ENCODE results near the gene DCAF15.
A peak's percentile ranks its signal among the peaks of the same experiment; 100 is the strongest.

Gene DCAF15

DNA sequence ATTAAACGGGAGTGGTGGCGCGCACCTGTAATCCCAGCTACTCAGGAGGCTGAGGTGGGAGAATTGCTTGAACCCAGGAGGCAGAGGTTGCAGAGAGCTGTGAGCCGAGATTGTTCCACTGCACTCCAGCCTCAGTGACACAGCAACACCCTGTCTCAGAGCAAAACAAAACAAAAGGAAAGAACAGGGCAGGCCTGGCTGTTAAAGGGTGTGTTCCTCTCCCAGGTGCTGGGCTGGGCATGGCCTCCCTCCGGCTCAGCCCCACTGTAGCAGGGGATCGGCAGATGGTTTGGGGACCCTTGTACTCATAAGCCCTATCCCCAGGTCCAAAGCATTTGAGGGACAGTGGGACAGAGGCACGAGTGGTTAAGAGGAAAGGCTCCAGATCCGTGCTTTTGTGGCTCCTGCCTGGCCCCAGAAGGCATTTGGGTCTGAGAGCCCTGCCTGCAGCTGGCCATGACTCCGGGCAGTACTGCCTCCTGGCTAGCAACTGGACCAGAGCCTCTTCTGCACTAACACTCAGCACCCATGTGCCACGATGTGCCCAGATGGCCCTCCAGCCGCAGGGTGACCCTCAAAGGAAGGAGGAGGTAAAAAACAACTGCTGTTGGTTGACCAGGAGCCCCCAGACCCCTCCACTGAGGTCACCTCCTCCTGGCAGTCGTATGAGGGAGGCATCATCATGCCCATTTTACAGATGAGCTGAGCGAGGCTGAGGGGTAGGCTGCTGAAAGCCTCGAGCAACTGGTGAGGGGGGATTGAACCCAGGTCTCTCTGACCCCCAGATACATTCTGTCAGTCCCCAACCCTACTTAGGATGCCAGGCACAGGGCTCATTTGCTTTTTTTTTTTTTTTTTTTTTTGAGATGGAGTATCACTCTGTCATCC, 43.8 kb downstream of the DCAF15 start:
- DNase-seq: no peak

DNA sequence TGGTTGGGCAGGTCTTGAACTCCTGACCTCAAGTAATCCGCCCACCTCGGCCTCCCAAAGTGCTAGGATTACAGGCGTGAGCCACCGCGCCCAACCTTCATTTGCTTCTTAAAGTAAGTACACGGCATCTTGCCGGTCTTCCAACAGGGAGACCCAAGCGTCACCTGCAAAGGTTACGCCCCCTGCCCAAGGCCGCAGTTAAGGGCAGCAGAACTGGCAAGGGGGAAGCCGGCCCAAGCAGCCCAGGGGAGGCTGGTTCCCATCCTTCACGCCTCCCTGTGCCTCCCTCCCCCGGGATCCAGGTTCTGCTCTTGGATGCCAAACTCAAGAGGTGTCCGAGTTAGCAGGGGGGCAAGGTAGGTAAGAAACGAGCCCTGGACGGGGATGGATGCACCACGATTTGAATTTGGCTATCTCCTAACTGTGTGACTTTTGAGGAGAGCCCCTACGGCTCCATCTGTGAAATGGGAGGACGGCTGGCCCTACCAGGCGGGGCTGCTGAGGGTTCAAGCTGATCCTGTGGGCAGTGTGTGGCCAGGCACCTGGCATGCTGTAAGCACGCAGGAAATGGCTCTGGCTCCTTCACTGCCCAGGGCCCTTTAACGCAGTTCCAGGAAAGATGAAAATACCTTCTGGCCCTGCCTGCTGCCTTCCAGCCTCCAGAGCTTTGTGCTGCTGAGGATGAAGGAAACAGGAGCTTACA, 44.8 kb downstream of the DCAF15 start:
- DNase-seq: no peak

DNA sequence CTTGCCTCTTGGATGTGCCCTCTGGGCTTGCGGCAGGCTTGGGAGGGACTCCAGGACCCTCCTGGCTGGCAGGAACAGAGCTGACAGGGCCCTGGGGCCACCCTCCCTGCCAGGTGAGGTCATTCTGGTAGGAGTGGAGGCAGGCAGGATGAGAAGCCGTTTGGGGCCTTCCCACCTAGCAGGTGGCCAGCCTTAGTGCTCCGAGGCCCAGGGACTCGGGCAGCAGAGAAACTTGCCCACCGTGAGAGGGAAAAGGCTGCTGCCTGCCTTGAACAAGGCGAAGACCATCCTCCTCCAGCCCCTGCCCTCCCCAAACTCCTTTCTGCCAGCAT, 45.3 kb downstream of the DCAF15 start:
- DNase-seq: no peak

DNA sequence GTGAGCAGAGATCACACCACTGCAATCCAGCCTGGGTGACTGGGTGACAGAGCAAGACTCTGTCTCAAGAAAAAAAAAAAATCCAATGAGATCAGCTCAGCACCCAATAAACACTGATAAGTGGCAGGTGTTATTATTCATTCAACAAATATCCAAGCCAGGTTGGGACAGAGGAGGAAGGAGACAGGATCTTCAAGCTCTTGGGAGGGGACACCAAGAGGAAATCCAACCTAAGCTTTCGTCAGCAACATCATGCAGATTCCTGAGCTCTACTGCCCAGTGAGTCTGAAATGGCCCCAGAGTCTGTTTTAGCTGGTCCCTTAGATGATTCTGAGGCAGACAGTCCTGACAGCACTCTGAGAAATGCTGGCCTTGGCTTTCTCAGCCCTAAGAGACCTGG, 46.1 kb downstream of the DCAF15 start:
- no peak for DNase-seq

DNA sequence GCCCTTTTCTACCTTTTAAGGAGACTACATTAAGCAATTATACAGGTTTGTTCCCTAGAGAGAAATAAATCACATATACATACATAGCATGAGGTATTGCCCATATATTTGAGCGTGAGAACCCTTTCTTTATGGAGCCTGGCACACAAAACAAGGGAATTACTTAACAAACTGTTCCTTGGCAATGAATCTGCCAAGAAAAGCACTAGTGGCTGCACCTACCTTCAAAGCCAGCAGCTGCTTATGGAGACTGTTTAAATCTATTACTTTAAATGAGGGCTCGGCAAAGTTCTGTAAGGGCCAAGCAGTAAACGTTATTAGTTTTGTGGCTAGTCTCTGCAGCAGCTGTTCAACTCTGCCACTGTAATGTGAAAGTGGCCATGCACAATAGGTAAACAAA, 46.8 kb downstream of the DCAF15 start:
- DNase-seq: no peak

DNA sequence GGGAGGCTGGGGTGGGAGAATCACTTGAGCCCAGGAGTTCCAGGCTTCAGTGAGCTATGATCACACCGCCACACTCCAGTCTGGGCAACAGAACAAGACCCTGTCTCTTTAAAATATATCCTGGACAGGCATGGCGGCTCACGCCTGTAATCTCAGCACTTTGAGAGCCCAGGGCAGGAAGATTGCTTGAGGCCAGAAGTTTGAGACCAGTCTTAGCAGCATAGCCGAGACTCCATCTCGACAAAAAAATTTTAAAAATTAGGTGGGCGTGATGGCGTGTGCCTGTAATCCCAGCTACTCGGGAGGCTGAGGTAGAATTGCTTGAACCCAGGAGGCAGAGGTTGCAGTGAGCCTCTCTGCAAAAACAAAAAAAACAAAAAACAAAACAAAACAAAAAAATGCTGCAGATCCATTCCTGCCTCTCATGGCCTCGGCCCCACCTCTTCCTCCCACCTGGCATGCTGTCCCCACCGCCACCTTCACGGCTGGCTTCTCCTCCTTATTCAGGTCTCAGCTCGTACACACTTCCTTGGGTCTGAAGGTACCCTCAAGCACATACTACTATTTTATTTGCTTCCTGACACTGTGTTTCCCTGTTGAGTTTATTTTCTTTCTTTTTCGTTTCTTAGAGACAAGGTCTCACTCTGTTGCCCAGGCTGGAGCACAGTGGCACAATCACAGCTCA, 48.5 kb downstream of the DCAF15 start:
- DNase-seq: no peak

DNA sequence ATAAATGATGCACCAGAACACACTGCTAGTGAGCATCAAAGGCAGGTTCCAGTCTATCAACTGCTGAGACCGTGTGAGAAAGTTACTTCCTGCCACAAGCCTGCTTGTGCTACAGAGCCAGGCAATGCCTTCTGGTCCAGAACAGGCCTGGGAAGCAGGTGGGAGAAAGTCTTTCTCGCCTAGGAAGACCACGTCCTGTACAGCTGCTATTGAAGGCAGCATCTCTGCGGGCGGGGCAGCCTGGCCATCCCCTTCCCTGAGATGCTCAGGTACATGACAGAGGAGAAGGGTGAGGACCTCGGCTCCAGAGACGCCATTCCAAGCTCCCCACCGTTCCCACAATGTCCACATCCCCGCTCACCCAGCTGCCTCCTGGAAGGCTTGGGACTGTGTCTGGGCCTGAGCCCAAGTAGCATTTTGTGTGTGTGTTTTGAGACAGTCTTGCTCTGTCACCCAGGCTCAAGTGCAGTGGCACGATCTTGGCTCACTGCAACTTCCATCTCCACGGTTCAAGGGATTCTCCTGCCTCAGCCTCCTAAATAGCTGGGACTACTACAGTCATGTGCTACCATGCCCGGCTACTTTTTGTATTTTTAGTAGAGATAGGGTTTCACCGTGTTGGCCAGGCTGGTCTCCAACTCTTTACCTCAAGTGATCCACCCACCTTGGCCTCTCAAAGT, 50.4 kb downstream of the DCAF15 start:
- no peak for DNase-seq

DNA sequence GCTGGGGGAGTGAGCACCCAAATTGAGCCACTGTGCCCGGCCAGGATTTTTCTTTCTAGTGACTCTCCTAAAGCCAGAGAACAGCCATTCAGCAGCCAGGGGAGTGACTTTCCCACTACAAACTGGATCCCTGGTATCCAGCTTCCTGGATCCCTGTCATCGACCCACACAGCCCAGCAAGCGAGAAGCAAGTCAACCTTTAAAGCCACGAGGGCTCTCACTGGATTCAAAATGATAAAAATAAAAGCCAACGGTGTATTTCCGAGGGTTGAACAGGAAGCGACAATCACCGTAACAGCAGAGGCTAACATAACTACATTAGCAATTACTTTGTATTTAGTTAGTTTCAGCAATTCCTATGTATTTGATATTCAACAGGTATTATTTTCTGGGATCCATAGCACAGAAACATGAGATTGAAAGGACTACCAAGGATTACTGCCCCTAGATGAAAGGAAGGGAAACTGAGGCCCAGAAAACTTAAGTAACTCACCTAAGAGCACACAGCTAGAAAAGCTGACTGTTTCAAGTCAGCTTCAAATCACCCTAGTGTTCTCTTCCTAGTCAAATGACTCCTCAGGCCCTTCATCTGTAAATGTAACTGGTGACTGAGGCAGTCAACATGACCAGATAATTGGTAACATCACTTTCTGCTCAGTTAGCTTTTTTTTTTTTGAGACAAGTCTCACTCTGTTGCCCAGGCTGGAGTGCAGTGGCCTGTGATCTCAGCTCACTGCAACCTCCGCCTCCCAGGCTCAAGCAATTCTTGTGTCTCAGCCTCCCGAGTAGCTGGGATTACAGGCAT, 51.1 kb downstream of the DCAF15 start:
- no peak for DNase-seq

DNA sequence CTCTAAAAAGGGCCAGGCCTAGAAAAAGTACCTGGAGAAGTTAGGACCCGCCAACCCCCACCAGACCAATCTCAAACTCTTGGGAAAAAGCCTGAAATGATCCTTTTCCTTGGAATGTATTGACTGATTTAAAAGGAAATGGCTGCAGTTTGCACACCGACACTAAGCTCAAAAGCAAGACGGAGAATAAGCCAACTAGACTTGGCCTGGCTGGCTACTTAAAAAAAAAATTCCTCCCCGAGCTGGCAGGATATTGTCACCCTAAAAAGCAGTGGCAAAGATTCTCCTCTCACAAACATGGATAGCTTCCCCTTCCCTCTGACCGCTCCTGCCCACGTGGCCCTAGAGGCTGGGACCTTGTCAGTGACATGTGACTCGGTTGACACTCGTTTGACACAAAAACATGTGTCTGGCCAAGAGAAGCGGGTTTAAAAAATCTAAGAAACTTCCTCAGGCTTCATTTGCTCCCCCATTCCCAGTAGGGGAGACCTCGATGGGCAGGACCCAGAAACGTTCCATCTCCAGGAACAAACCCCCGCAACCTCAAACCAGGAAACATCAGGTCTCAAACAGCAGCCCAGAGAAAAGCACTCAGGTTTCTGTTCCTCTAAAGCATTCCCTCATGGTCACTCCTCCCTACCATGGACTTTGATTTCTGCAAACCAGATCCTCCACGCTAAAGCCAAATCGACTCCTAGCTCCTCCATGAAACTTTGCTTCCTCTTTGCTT, 52.5 kb downstream of the DCAF15 start:
- no peak for DNase-seq

DNA sequence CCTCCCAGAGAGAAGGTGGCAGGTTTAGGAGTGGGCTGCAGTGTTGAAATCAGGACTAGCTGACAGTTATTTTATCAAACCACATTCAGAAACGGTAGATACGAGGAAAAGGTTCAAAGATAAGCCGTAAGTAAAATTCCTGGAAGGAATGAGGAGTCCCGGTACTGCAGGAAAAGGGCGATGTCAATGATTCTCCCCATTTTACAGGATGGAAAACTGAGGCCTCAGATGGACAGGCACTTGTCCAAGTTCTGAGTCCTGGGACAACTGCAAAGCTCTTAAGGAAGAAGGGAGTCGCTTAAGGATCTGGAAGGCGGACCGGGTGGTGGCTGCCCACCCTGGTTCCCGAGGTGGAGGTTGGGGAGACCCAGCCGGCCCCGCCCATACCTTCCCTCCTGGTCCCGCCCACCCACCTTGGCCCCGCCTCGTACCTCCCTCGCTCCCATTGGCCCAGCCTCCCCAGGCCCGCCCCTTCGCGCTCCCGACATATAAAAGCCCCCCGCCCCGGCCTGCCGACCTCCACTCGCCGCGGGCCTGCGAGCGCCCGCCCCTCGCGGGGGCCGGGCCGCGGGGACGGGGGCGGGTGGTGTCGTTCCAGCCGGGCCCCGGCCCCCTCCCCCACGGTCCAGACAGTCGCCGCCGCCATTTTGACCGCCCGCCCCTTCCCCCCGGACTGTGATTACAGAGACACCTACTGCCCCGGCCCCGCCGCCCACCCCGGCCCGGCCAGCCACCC, 53.2 kb downstream of the DCAF15 start:
- DNase-seq: peak; percentile 72

DNA sequence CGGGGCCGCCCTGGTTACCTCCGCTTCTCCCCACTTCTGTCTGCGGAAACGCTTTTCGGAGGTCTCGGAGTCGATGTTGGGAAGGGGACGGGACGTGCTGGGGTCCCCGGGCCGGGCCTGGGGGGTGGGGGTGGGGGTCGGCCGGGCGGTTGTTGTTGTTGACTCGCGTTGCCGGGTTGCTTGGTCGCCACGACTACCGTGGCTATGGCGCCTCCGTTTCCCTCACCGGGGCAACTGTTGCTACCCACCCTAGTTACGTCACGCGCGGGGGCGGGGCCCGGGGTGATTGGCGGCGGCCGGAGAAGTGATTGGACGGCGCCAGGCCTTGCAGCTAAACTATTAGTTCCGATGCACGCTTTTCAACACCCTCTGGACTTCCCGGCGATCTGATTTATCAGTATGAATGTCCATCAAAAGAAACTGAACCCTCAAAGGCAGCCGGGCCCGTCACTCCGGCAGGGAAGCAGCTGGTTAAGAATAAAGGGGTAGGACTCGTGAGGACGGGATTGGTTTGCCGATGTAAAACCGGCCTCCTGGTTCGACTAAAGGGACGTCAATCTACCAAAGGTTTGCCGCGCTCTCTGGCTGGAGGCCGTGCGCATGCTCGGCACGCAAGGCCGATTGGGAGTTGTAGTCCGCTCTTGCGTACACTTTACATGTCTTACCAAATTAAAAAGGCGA, 53.9 kb downstream of the DCAF15 start, which contains the start of gene RFX1:
TSS of gene RFX1 (minus strand) at position 236 of the 681 bp plus-strand sequence. CDS start 12,477 bp downstream, outside the sequence.
- peak; percentile 100 for DNase-seq

DNA sequence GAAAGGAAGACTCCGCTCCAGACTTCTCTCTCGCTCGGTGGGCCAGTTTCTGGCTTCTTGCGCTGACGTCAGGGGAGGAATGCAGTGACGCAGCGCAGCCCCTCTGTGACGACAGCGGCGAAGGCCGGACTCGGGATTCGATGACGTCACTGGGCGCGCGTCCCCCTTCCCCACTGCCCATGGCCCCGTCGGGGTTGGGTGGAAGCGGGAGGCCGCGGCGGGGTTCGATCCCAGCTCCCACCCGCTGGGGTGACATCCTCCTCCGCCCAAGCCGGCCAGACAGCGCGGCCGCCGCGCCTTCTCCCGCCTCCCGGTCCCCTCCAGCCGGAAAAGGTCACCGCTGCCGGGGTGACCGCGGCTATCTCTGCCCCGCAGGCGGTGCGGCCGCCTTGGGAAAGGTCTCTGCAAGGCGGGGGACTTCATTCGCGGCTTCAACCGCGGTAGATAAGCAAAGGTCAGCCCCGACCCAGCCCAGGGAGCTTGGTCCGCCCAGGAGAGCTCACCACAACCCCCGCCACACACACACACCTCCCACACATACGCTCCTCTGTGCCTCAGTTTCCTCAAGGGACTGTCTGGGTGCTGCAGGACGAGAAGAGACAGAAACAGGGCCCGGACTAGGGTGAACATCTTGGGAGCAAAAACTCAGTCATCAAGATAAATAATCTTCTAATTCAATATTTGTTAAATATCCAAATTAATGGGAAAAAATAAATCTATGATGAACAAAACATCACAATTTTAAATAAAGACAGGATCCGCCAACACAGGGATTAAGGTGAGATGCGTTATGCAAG, 54.7 kb downstream of the DCAF15 start:
- no peak for DNase-seq
